T-helper 9 cell (primary cell): ENCODE results near the gene ERICH4.
"Not testable (repeated sequence)": the region's sequence is repeated elsewhere in the genome, so short reads cannot be mapped to it uniquely, and the experiment has no call there.

Experiments
- DNase-seq: peaks from one replicate; pipeline ENCODE4 v3.0.0-alpha.2; 2020
- total RNA-seq, 2 donors: gene quantifications; one replicate each; lab custom pipeline; 2026; lab: John Stamatoyannopoulos, UW

The ERICH4 gene
- 0 reads per million in 2 donors for total RNA-seq

GRCh38 chr19:41442473-41443355 is at the start of gene ERICH4:
ERICH4 (plus strand) TSS chr19:41443156; CDS start chr19:41443170, 14 bp downstream.
- no peak for DNase-seq

GRCh38 chr19:41395355-41395754 is 47.6 kb upstream of the ERICH4 start:
- DNase-seq = no peak

- DNase-seq = peak; percentile 96
Measured at GRCh38 chr19:41397086-41398049, 45.6 kb upstream of the ERICH4 start, which contains the start of the genes BCKDHA and EXOSC5. BCKDHA (plus strand) TSS chr19:41397818; CDS start chr19:41397828, 10 bp downstream. EXOSC5 (minus strand) TSS chr19:41397359; CDS start chr19:41397328, 31 bp downstream.

- no peak for DNase-seq
Measured at GRCh38 chr19:41398050-41398418, 44.9 kb upstream of the ERICH4 start.

- no peak for DNase-seq
Measured at GRCh38 chr19:41398598-41398997, 44.4 kb upstream of the ERICH4 start.

DNA sequence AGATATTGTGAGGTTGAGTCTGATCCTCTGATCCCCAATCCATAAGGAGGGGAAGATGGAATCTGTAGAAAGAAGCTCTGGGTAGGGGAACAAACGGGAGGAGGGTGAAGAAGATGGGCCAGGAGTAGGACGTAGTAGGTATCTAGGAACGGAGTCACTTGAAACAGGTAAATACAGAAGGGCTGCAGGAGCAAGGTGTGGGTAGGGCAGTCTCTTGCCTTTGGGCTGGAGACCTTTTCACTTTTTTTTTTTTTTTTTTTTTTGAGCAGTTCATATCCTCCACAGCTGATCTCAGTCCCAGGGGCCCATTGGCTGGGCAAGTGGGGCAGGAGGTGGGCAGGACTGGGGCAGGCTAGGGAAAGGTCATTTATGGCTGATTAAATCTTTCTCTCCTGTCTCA is 43.9 kb upstream of the ERICH4 start:
- no peak for DNase-seq

GRCh38 chr19:41399525-41399924 is 43.4 kb upstream of the ERICH4 start:
- DNase-seq = no peak

GRCh38 chr19:41401483-41401882 is 41.5 kb upstream of the ERICH4 start:
- DNase-seq = no peak

- no peak for DNase-seq
Measured at GRCh38 chr19:41402010-41402409, 40.9 kb upstream of the ERICH4 start.

DNA sequence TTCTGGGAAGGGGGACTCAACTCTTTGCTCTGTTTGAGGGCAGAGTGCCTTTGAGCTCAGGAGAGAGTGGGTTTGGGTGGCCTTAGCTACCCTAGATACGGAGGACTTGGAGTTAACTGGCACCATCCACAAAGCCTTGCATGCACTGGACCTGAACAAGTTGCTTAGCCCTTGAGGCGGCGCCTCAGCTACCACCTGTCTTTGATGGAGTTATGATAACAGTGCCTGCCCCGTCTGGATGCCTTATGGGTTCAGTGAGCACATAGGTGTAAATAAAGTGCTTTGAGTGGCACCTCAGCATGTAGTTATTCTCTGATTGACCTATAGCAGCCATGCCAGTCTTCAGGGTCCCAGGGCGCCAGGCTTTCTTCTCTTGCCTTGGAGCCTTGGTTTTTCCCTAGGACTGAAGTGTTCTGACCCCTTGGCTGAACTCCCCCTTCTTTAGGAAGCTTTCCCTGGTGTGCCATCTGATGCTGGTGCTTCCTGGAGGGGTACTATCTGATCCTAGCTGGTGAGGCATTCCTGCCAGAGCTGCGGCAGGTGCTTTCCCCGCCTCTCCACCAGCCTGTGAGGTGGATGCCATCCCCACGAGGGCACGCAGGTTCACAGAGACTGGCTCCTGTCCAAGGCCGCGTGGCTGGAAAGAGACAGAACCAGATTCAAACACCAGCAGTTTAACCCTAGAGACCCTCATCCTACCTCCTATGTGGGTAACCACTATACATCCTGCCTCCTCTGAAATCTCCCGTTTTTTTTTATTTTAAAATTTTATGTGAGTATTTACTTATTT is 39.6 kb upstream of the ERICH4 start:
- no peak for DNase-seq

DNA sequence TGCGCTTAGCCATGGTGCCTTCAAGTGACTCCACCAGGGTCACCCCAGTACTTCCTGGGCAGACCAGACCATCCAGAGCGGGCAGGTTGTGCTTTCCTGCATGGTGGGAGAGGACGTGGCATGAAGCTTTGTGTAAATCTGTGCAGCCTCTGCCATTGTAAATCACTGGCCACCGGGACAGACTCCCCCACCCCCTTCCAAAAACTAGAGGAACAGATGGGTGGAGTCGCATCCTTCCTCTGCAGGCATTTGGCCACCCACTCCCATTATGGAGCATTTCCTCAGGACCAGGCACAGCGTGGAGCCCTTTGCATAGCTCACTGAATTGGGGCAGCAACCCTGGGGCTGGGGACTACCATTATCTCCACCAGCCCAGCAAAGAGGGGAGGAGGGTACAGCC is 37.2 kb upstream of the ERICH4 start:
- DNase-seq = no peak

DNA sequence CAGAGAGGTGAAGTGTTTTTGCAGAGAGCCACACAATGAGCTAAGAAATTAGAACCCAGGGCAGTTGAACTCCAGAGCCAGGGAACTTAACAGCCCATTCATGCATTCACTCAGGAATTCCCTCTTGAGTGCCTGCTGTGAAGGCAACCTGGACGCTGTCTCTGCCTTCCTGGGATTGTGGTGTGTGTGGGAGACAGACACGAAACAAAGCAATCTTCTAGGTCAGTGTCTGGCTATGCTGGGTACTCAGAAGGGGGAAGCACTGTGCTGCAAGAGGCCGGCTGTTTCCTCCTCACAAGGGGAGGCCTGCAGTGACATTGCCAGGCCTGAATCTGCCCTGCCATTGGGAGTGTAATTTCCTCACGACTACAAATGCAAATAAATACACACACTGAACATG is 35.7 kb upstream of the ERICH4 start:
- DNase-seq = no peak

- no peak for DNase-seq
Measured at GRCh38 chr19:41408256-41408655, 34.7 kb upstream of the ERICH4 start.

DNA sequence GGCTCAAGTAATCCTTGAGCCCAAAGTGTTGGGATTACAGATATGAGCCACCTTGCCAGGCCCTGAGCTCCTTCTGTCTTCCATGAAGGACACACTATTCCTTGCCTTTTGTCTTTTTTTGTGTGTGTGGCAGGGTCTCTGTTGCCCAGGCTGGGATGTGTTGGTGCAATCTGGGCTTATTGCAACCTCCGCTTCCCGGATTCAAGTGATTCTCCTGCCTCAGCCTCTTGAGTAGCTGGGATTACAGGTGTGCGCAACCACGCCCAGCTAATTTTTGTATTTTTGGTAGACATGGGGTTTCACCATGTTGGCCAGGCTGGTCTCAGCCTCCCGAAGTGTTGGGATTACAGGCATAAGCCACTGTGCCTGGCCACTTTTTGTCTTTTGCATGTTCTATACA is 34.1 kb upstream of the ERICH4 start:
- DNase-seq = not testable (repeated sequence)

DNA sequence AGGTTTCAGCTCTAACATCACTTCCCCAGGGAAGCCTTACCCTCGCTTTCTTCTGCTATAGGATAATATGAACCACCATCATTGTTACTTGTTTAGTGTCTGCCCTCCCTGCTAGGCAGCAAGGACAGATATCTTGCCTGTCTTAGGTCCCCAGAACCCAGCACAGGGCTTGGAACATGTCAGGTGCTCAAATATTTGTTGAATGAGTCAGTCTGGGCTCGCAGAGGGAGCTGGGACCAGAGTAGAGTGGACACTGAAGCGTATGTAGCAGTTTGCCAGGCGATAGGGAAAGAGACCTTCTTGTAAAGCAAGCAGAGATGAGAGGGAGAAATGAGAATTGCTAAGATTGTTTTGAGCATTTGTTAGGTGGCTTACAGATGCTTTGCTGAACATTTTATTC is 33.7 kb upstream of the ERICH4 start:
- no peak for DNase-seq

DNA sequence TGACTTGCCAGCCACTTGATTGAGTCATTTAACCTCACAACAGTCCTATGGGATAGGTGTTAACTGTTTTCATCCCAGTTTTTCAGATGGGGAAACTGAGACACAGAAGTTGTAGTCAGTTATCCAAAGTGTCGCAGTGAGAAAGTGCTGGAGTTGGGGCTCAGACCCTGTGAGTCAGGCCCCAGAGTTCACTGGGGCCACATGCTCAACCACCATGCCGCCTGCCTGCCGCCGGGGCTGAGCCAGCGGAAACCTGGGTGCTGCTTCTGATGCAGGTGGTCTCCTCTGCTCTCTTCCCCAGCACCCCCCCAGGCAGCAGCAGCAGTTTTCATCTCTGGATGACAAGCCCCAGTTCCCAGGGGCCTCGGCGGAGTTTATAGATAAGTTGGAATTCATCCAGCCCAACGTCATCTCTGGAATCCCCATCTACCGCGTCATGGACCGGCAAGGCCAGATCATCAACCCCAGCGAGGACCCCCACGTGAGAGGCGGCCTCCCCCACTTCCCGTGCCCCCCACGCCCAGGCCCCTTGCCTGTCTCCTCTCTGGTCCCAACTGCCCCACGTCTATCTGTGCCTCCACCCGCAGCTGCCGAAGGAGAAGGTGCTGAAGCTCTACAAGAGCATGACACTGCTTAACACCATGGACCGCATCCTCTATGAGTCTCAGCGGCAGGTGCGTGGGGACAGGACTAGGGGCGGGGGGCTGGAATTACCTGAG is 32.5 kb upstream of the ERICH4 start:
- DNase-seq = no peak

- no peak for DNase-seq
Measured at GRCh38 chr19:41411100-41411967, 31.6 kb upstream of the ERICH4 start.

DNA sequence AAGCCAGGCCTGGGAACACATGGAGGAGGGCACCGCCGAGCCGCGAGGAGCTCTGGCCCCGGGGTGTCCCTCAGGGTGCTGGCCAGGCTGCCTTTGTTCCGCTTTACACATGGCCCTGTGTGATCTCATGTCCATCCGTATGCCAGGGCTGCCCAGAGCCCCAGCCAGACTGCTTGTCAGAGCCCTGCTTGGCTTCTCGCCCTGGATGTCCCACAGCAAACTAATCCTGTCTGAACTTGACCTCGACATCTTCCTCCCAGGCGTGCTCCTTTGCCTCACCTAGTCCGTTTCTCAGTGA is 31.0 kb upstream of the ERICH4 start:
- DNase-seq = no peak

GRCh38 chr19:41412953-41413352 is 30.0 kb upstream of the ERICH4 start:
- DNase-seq = no peak

GRCh38 chr19:41413947-41414346 is 29.0 kb upstream of the ERICH4 start:
- DNase-seq = no peak

DNA sequence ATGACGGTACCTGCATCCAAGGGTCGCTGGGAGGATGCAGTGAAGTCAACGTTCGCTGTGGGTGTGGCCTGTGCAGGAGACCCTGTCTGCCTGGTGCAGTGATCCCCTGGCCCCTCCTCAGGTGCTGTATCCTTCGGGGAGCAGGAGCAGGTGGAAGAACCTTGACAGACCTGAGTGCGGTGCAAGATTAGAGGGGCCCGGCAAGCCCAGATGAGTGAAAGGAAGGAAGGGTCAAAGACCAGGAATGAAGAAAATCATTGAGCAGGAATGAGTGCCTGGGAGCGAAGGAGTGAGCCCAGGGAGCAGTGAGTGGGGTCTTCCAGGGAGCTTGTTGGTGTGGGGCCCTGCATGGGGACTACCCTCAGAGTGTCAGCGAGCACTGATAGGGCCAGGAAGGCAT is 28.5 kb upstream of the ERICH4 start:
- no peak for DNase-seq
